DMS 273 (cell line): Measurements from ENCODE around the gene EPHA10.
A peak's percentile ranks its signal among the peaks of the same experiment; 100 is the strongest.
"Not testable (repeated sequence)": the region's sequence is repeated elsewhere in the genome, so short reads cannot be mapped to it uniquely, and the experiment has no call there.

ENCODE experiments used
- DNase-seq: peaks from one replicate; lab custom pipeline; 2025; ENCODE audit not compliant: unreplicated experiment; lab: John Stamatoyannopoulos, UW

EPHA10 gene

GRCh38 chr1:37717631-37718030 lies 47.3 kb downstream of the EPHA10 start:
- DNase-seq, result no peak

- no peak for DNase-seq
Measured at GRCh38 chr1:37716321-37716720, 48.6 kb downstream of the EPHA10 start.

GRCh38 chr1:37714689-37715088 lies 50.2 kb downstream of the EPHA10 start:
- no peak for DNase-seq

GRCh38 chr1:37714226-37714625 lies 50.7 kb downstream of the EPHA10 start:
- no peak for DNase-seq

- DNase-seq, result no peak
Measured at GRCh38 chr1:37708471-37708870, 56.4 kb downstream of the EPHA10 start.

GRCh38 chr1:37705399-37705798 lies 59.5 kb downstream of the EPHA10 start:
- DNase-seq, result no peak

- no peak for DNase-seq
Measured at GRCh38 chr1:37704966-37705365, 60.0 kb downstream of the EPHA10 start.

- no peak for DNase-seq
Measured at GRCh38 chr1:37703061-37703460, 61.9 kb downstream of the EPHA10 start.

GRCh38 chr1:37701051-37701450 lies 63.9 kb downstream of the EPHA10 start:
- no peak for DNase-seq

- no peak for DNase-seq
Measured at GRCh38 chr1:37699147-37699546, 65.8 kb downstream of the EPHA10 start.

GRCh38 chr1:37697737-37698136 lies 67.2 kb downstream of the EPHA10 start:
- DNase-seq, result no peak

- DNase-seq, result no peak
Measured at GRCh38 chr1:37697090-37697489, 67.8 kb downstream of the EPHA10 start.

- peak; percentile 67 for DNase-seq
Measured at GRCh38 chr1:37692834-37693175, 72.1 kb downstream of the EPHA10 start.

- DNase-seq, result peak; percentile 99
Measured at GRCh38 chr1:37692078-37692833, 72.7 kb downstream of the EPHA10 start, which contains the start of gene CDCA8. Gene CDCA8, plus strand, starts transcription at chr1:37692516. Its CDS starts 175 bp downstream, at chr1:37692691.

- peak; percentile 62 for DNase-seq
Measured at GRCh38 chr1:37691497-37692077, 73.3 kb downstream of the EPHA10 start.

GRCh38 chr1:37688926-37689325 lies 76.0 kb downstream of the EPHA10 start:
- DNase-seq, result no peak

- not testable (repeated sequence) for DNase-seq
Measured at GRCh38 chr1:37687764-37688163, 77.2 kb downstream of the EPHA10 start.

GRCh38 chr1:37685722-37686121 lies 79.2 kb downstream of the EPHA10 start:
- DNase-seq, result no peak

- not testable (repeated sequence) for DNase-seq
Measured at GRCh38 chr1:37684182-37684581, 80.7 kb downstream of the EPHA10 start.

GRCh38 chr1:37682334-37682987 lies 82.5 kb downstream of the EPHA10 start:
- DNase-seq, result peak; percentile 83

GRCh38 chr1:37680933-37681332 lies 84.0 kb downstream of the EPHA10 start:
- DNase-seq, result no peak

GRCh38 chr1:37677808-37678207 lies 87.1 kb downstream of the EPHA10 start:
- DNase-seq, result no peak
